ENCODE results near the gene NOA1.
A peak's percentile ranks its signal among the peaks of the same experiment; 100 is the strongest.

NOA1 gene

GRCh38 chr4:56977321-56978012, at the start of gene NOA1:
Gene NOA1 (minus strand): TSS chr4:56977606. CDS start chr4:56977585, 21 bp downstream.
- H3K36me3 ChIP-seq (replicated peaks), result peaks cover 12% of the 10 kb centered on the region
- in situ Hi-C loops (cut with HindIII; ENCODE audit: low pct_ligation_motif_present, low sequenced_read_pairs), result no loop called here
- TF ChIP-seq CTCF (IDR thresholded peaks at IDR 0.05; ENCODE audit: low read depth, low read length, missing control alignments), result no peak
- peak within 1 kb of the TSS; percentile 83 for H3K27ac ChIP-seq
- no peaks in the 10 kb centered on the region for H3K27me3 ChIP-seq (replicated peaks)
- H3K4me3 ChIP-seq (ENCODE audit: low read depth, low read length), result peak within 1 kb of the TSS; percentile 96
- DNase-seq, result peak; percentile 99

GRCh38 chr4:57023104-57023503, 45.7 kb upstream of the NOA1 start:
- in situ Hi-C loops (cut with HindIII; ENCODE audit: low pct_ligation_motif_present, low sequenced_read_pairs), result no loop called here
- TF ChIP-seq CTCF (IDR thresholded peaks at IDR 0.05; ENCODE audit: low read depth, low read length, missing control alignments), result no peak
- Histone ChIP-seq H3K4me3 (ENCODE audit: low read depth, low read length) (no peak overlapping the region), H3K36me3 (replicated peaks) (peaks cover 51% of the 10 kb centered on the region), H3K27ac (peak overlapping the region; percentile 65), H3K27me3 (replicated peaks) (no peaks in the 10 kb centered on the region)
- DNase-seq, result peak; percentile 92

GRCh38 chr4:57020467-57021101, 43.2 kb upstream of the NOA1 start:
- DNase-seq, result peak; percentile 69
- no peak overlapping the region for H3K4me3 ChIP-seq (ENCODE audit: low read depth, low read length)
- H3K36me3 ChIP-seq (replicated peaks), result peaks cover 47% of the 10 kb centered on the region
- TF ChIP-seq CTCF (IDR thresholded peaks at IDR 0.05; ENCODE audit: low read depth, low read length, missing control alignments), result no peak
- no peaks in the 10 kb centered on the region for H3K27me3 ChIP-seq (replicated peaks)
- peak overlapping the region; percentile 47 for H3K27ac ChIP-seq
- in situ Hi-C loops (cut with HindIII; ENCODE audit: low pct_ligation_motif_present, low sequenced_read_pairs), result no loop called here

GRCh38 chr4:57018980-57019379, 41.6 kb upstream of the NOA1 start:
- Histone ChIP-seq H3K4me3 (ENCODE audit: low read depth, low read length) (no peak overlapping the region), H3K27me3 (replicated peaks) (no peaks in the 10 kb centered on the region), H3K27ac (peak overlapping the region; percentile 9), H3K36me3 (replicated peaks) (peaks cover 50% of the 10 kb centered on the region)
- no peak for TF ChIP-seq CTCF (IDR thresholded peaks at IDR 0.05; ENCODE audit: low read depth, low read length, missing control alignments)
- in situ Hi-C loops (cut with HindIII; ENCODE audit: low pct_ligation_motif_present, low sequenced_read_pairs), result no loop called here
- DNase-seq, result no peak

GRCh38 chr4:57013543-57014120, 36.2 kb upstream of the NOA1 start:
- in situ Hi-C loops (cut with HindIII; ENCODE audit: low pct_ligation_motif_present, low sequenced_read_pairs), result no loop called here
- Histone ChIP-seq H3K4me3 (ENCODE audit: low read depth, low read length) (no peak overlapping the region), H3K36me3 (replicated peaks) (peaks cover 75% of the 10 kb centered on the region), H3K27me3 (replicated peaks) (no peaks in the 10 kb centered on the region), H3K27ac (no peak overlapping the region)
- no peak for DNase-seq
- no peak for TF ChIP-seq CTCF (IDR thresholded peaks at IDR 0.05; ENCODE audit: low read depth, low read length, missing control alignments)

All from brain microvascular endothelial cell (primary cell).